Stimulated activated CD8-positive, alpha-beta memory T cell treated with anti-CD3 and anti-CD28 coated beads, Interleukin-7, amount 100 ng/mL, for 24 hours (primary cell): ENCODE results near the gene DDX41.
"Not testable (repeated sequence)": the region's sequence is repeated elsewhere in the genome, so short reads cannot be mapped to it uniquely, and the experiment has no call there.

Experiments used
- DNase-seq: peaks from one replicate; pipeline ENCODE4 v3.0.0-alpha.2; 2020; ENCODE audit warnings: low read depth

The DDX41 gene

GRCh38 chr5:177498013-177498787, 18.6 kb downstream of the DDX41 start:
- DNase-seq, result no peak

- DNase-seq, result peak; percentile 91
Measured at GRCh38 chr5:177497292-177498012, 19.3 kb downstream of the DDX41 start, which contains the start of gene PDLIM7. Gene PDLIM7 (minus strand): TSS chr5:177497604. CDS start chr5:177496512, 1,092 bp downstream.

GRCh38 chr5:177496727-177497291, 20.0 kb downstream of the DDX41 start:
- no peak for DNase-seq

- DNase-seq, result no peak
Measured at GRCh38 chr5:177496070-177496726, 20.6 kb downstream of the DDX41 start.

- DNase-seq, result no peak
Measured at GRCh38 chr5:177495243-177496060, 21.3 kb downstream of the DDX41 start.

GRCh38 chr5:177494346-177495195, 22.2 kb downstream of the DDX41 start:
- no peak for DNase-seq

GRCh38 chr5:177493795-177494345, 22.9 kb downstream of the DDX41 start:
- DNase-seq, result no peak

- no peak for DNase-seq
Measured at GRCh38 chr5:177492841-177493240, 23.9 kb downstream of the DDX41 start.

- no peak for DNase-seq
Measured at GRCh38 chr5:177491983-177492746, 24.6 kb downstream of the DDX41 start.

GRCh38 chr5:177491429-177491945, 25.3 kb downstream of the DDX41 start:
- no peak for DNase-seq

GRCh38 chr5:177490992-177491391, 25.8 kb downstream of the DDX41 start:
- DNase-seq, result no peak

GRCh38 chr5:177490311-177490991, 26.3 kb downstream of the DDX41 start:
- no peak for DNase-seq

GRCh38 chr5:177489119-177489716, 27.5 kb downstream of the DDX41 start:
- no peak for DNase-seq

- DNase-seq, result no peak
Measured at GRCh38 chr5:177487975-177488374, 28.8 kb downstream of the DDX41 start.

- no peak for DNase-seq
Measured at GRCh38 chr5:177487144-177487543, 29.6 kb downstream of the DDX41 start.

- no peak for DNase-seq
Measured at GRCh38 chr5:177486256-177486655, 30.5 kb downstream of the DDX41 start.

- not testable (repeated sequence) for DNase-seq
Measured at GRCh38 chr5:177485753-177486152, 31.0 kb downstream of the DDX41 start.

GRCh38 chr5:177484902-177485549, 31.7 kb downstream of the DDX41 start:
- no peak for DNase-seq
